ENCODE measurements around the gene TUBB3.

Gene TUBB3

DNA sequence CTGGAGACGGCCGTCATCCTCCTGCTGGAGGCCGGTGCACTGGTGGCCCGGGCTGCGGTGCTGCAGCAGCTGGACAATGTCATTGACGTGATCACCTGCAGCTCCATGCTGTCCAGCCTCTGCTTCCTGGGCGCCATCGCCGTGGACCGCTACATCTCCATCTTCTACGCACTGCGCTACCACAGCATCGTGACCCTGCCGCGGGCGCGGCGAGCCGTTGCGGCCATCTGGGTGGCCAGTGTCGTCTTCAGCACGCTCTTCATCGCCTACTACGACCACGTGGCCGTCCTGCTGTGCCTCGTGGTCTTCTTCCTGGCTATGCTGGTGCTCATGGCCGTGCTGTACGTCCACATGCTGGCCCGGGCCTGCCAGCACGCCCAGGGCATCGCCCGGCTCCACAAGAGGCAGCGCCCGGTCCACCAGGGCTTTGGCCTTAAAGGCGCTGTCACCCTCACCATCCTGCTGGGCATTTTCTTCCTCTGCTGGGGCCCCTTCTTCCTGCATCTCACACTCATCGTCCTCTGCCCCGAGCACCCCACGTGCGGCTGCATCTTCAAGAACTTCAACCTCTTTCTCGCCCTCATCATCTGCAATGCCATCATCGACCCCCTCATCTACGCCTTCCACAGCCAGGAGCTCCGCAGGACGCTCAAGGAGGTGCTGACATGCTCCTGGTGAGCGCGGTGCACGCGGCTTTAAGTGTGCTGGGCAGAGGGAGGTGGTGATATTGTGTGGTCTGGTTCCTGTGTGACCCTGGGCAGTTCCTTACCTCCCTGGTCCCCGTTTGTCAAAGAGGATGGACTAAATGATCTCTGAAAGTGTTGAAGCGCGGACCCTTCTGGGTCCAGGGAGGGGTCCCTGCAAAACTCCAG, 3.4 kb upstream of the TUBB3 start:
- Histone ChIP-seq H3K4me2 (peak overlapping the region; percentile 88 to 100 (median 98)), H3K9me3 (replicated peaks in 1 of 11) (no peaks in the 10 kb centered on the region), H3K9ac (peak overlapping the region in 9 of 11 experiments; percentile 68 to 93 (median 85); a peak in 6 of 22 replicates), H3K4me3 (peak overlapping the region in 2 of 10 experiments; percentile 83 to 84; a peak in 2 of 20 replicates), H4K20me1 (peaks cover 10 to 48% (median 18%) of the 10 kb centered on the region in 11 experiments; a peak in 20 of 22 replicates), H3K27ac (peak overlapping the region in 3 of 11 experiments; percentile 87 to 96 (median 95); a peak in 6 of 22 replicates), H3K4me1 (peaks cover 63 to 92% (median 89%) of the 10 kb centered on the region in 10 experiments), H3K27me3 (peaks cover 0 to 5% (median 0%) of the 10 kb centered on the region in 11 experiments; a peak in 3 of 22 replicates), H3K36me3 (0 out of 22 replicates have a peak, but pooled peaks cover 0 to 5% (median 0%) of the 10 kb centered on the region in 11 experiments)
- no peak for TF ChIP-seq Cebpa-rat (IDR thresholded peaks at IDR 0.05)

DNA sequence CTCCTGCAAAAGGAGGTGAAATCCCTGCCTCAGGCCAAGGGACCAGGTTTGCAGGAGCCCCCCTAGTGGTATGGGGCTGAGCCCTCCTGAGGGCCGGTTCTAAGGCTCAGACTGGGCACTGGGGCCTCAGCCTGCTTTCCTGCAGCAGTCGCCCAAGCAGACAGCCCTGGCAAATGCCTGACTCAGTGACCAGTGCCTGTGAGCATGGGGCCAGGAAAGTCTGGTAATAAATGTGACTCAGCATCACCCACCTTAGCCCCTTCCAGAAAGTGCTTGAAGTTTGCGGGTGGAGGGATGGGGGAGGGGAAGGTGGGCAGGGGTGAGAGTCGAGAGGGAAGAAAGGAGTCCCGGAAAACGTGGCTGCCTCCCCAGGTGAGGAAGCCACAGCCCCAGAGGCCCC, 2.4 kb upstream of the TUBB3 start:
- peaks cover 73 to 95% (median 89%) of the 10 kb centered on the region in 10 experiments for H3K4me1 ChIP-seq
- no peak for TF ChIP-seq Cebpa-rat (IDR thresholded peaks at IDR 0.05)
- no peaks in the 10 kb centered on the region for H3K36me3 ChIP-seq
- peaks cover 0 to 5% (median 0%) of the 10 kb centered on the region in 11 experiments; a peak in 3 of 22 replicates for H3K27me3 ChIP-seq
- H4K20me1 ChIP-seq: peaks cover 17 to 54% (median 25%) of the 10 kb centered on the region in 11 experiments
- peak overlapping the region; percentile 11 to 93 (median 84); a peak in 17 of 22 replicates for H3K9ac ChIP-seq
- H3K9me3 ChIP-seq (replicated peaks in 1 of 11): no peaks in the 10 kb centered on the region
- peak overlapping the region in 6 of 11 experiments; percentile 7 to 96 (median 88); a peak in 9 of 22 replicates for H3K27ac ChIP-seq
- H3K4me2 ChIP-seq: peak overlapping the region; percentile 88 to 100 (median 98)
- H3K4me3 ChIP-seq: peak overlapping the region in 4 of 10 experiments; percentile 9 to 84 (median 78); a peak in 6 of 20 replicates

DNA sequence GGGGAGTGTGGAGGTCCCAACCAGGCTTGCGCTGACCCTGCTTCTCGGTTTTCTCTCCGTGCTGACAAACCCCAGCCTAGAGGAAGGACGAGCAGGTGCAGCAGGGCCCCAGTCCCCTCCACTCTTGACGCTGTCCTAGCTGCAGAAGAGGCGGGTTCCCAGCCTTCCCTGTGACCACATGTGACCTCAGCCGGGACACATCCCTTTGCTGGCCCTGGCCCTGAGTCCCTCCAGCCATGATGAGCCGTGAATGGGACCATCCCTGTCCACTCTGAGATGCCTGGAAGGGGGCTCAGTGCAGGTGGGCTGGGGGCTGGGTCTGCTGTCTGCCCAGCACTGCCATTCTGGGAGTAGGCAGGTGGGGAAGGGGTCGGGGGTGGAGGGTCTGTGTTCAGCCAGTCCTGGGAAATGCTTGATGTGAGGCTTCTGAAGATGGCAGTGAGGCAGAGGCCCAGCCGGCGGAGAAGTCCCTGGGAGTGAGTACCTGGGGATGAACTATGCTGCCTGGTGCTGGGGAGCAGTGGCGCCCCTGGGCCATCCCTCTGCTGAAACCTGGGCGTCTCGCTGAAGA, 1.9 kb upstream of the TUBB3 start:
- Histone ChIP-seq H3K4me1 (peaks cover 74 to 91% (median 86%) of the 10 kb centered on the region in 10 experiments), H3K27ac (peak overlapping the region; percentile 77 to 96 (median 85); a peak in 20 of 22 replicates), H4K20me1 (peaks cover 18 to 55% (median 29%) of the 10 kb centered on the region in 11 experiments), H3K9me3 (replicated peaks in 1 of 11) (no peaks in the 10 kb centered on the region), H3K4me2 (peak overlapping the region; percentile 88 to 100 (median 98)), H3K9ac (peak overlapping the region; percentile 79 to 93 (median 85); a peak in 21 of 22 replicates), H3K27me3 (peaks cover 0 to 5% (median 0%) of the 10 kb centered on the region in 11 experiments; a peak in 3 of 22 replicates), H3K4me3 (peak overlapping the region; percentile 73 to 87 (median 79); a peak in 19 of 20 replicates), H3K36me3 (no peaks in the 10 kb centered on the region)
- TF ChIP-seq Cebpa-rat (IDR thresholded peaks at IDR 0.05): no peak

DNA sequence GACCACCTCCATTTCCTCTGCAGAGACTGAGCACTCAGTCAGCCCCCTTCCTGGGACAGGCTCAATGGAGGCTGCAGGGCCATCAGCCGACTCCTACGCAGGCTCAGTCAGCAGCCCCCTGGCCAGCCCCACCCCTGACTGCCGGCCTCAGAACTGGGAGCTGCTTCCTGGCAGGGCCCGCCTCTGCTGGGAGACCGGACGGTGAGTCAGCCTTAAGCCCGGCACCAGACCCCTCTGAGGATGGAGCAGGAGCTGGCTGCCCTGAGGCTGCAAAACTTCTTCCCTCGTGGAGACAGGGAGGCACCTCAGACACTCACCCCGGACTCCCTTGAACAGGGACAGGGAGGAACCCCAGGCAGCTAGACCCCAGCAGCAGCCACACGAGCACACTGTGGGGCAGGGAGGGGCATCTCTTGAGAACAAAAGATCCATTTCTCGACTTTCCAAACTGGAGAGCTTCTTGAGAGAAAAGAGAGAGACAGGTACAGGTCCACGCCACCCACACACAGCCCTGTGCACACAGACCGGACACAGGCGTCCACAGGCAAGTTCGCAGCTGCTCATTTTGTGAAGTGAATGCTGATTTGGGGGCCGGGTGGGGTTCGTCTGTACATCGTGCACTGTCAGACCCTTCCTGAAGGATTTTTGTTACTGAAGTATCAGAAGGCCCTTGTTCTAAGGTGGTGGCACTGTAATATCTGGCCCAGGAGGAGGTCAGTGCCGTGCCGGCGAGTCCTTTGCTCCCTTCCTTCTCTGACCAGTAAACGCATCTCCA, 1.3 kb upstream of the TUBB3 start:
- Histone ChIP-seq H3K4me2 (peak overlapping the region; percentile 88 to 100 (median 98)), H4K20me1 (peaks cover 24 to 62% (median 36%) of the 10 kb centered on the region in 11 experiments), H3K36me3 (no peaks in the 10 kb centered on the region), H3K9ac (peak overlapping the region; percentile 79 to 93 (median 85)), H3K9me3 (replicated peaks in 1 of 11) (no peaks in the 10 kb centered on the region), H3K27ac (peak overlapping the region; percentile 77 to 96 (median 85); a peak in 21 of 22 replicates), H3K4me1 (peaks cover 79 to 89% (median 85%) of the 10 kb centered on the region in 10 experiments), H3K4me3 (peak overlapping the region; percentile 73 to 87 (median 79)), H3K27me3 (peaks cover 0 to 5% (median 0%) of the 10 kb centered on the region in 11 experiments; a peak in 3 of 22 replicates)
- no peak for TF ChIP-seq Cebpa-rat (IDR thresholded peaks at IDR 0.05)

DNA sequence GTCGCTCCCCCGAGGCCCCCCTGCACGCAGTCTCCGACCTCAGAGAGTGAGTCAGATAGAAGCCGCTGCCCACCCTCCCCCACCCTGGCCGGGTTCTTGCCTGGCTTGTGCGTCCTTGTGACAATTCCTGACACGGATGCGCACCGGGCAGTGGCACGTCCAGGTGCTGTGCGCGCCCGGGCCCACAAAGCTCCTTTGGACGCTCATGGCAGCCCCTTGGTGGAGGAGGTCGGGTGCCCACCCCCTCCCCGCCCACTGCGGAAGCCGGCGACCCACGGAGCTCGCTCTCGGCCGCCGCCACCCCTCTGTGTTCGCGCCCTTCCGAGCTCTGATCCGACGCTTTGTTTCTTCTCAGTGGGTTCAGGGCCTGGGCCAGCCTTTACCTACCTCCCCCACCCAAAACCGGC, 662 bp upstream of the TUBB3 start:
- Histone ChIP-seq H3K9ac (peak overlapping the region; percentile 79 to 93 (median 85)), H3K9me3 (replicated peaks in 1 of 11) (no peaks in the 10 kb centered on the region), H3K4me1 (peaks cover 73 to 83% (median 81%) of the 10 kb centered on the region in 10 experiments), H3K27ac (peak overlapping the region; percentile 77 to 96 (median 85)), H3K4me3 (peak overlapping the region; percentile 73 to 87 (median 79)), H4K20me1 (peaks cover 24 to 67% (median 42%) of the 10 kb centered on the region in 11 experiments), H3K36me3 (no peaks in the 10 kb centered on the region), H3K4me2 (peak overlapping the region; percentile 88 to 100 (median 98)), H3K27me3 (peaks cover 0 to 5% (median 0%) of the 10 kb centered on the region in 11 experiments; a peak in 3 of 22 replicates)
- TF ChIP-seq Cebpa-rat (IDR thresholded peaks at IDR 0.05): no peak

DNA sequence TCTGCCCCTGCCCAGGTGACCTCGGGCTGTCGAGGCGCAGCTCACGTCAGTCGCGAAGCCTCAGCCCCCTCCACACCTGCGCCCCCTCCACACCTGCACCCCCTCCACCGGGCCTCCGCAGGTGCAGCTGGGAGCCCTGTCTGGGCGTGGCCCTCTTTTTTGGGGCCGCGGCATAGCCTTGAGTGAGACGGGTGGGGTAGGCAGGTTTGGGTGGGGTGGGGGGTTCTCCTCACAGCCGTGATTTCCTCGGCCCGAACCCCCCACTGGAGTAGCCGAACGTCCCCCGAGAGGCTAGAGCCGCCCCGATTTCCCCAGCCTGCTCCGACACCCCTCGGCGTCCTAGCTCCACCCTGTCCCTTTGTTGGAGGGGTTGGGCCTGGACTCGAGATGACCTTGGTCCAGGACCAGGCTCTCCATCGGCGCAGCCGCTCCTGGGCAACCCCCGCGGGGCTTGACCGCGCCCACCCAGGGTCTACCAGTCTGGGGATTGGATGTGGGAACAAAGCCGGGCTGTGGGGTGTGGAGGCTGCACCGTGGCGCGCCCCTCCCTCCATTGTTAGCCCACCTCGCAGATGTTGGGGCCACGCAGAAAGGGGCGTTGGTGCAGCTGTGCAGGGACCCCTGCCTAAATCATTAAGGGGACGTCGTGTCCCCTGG, 626 bp downstream of the TUBB3 start:
- Histone ChIP-seq H3K4me3 (peak overlapping the region; percentile 73 to 87 (median 79)), H3K36me3 (peaks cover 0 to 5% (median 0%) of the 10 kb centered on the region in 11 experiments; a peak in 2 of 22 replicates), H3K27ac (peak overlapping the region in 10 of 11 experiments; percentile 49 to 96 (median 84); a peak in 13 of 22 replicates), H3K4me1 (peaks cover 60 to 70% (median 69%) of the 10 kb centered on the region in 10 experiments), H3K27me3 (peaks cover 0 to 5% (median 0%) of the 10 kb centered on the region in 11 experiments; a peak in 3 of 22 replicates), H3K4me2 (peak overlapping the region; percentile 88 to 100 (median 98)), H3K9ac (peak overlapping the region; percentile 79 to 93 (median 85); a peak in 21 of 22 replicates), H3K9me3 (replicated peaks in 1 of 11) (no peaks in the 10 kb centered on the region), H4K20me1 (peaks cover 32 to 77% (median 51%) of the 10 kb centered on the region in 11 experiments)
- no peak for TF ChIP-seq Cebpa-rat (IDR thresholded peaks at IDR 0.05)

DNA sequence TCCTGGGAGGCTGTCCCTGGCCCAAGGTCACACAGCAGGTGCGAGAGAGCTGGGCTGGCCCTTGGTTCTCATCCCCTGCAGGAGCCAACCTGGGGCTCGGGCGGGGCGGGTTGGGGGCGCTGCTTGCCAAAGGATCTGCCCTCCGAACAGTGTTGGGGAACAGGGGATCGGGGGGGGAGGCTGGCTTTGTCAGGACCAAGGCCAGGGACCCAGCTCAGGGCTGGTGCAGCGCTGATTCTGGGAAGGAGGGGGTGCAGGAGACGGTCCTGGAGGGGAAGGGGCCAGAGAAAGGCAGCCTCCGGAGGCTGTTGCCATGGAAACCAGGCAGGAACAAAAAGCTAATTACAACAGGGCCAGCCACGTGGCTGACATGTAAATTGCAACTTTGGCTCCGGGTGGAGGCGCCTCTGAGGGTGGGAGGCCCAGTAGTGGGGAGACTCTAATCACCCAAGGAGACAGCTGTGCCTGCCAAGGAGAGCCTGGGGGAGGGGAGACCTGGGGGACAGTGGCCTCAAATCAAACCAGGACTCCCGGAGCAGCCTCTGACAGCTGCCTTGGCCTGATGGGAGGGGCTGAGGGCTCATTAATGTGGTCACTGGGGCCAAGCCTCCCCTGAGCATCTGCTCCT, 1.3 kb downstream of the TUBB3 start:
- no peak for TF ChIP-seq Cebpa-rat (IDR thresholded peaks at IDR 0.05)
- H3K36me3 ChIP-seq: peaks cover 0 to 9% (median 6%) of the 10 kb centered on the region in 11 experiments; a peak in 7 of 22 replicates
- peaks cover 54 to 70% (median 64%) of the 10 kb centered on the region in 10 experiments for H3K4me1 ChIP-seq
- H3K4me2 ChIP-seq: peak overlapping the region; percentile 88 to 100 (median 98)
- H3K9ac ChIP-seq: peak overlapping the region in 7 of 11 experiments; percentile 79 to 92 (median 84); a peak in 13 of 22 replicates
- peak overlapping the region in 1 of 11 experiments; percentile 28; a peak in 2 of 22 replicates for H3K27ac ChIP-seq
- no peaks in the 10 kb centered on the region for H3K9me3 ChIP-seq (replicated peaks in 1 of 11)
- peaks cover 32 to 82% (median 53%) of the 10 kb centered on the region in 11 experiments for H4K20me1 ChIP-seq
- peak overlapping the region; percentile 73 to 87 (median 79) for H3K4me3 ChIP-seq
- H3K27me3 ChIP-seq: peaks cover 0 to 5% (median 0%) of the 10 kb centered on the region in 11 experiments; a peak in 3 of 22 replicates
